ENCODE measurements around the gene ITK. TPM values are rescaled to one million over a fixed set of nuclear protein-coding genes. Genes with fewer than 3 reads are reported as not detected.

Gene ITK
- total and polyA plus RNA-seq, 2 experiments from 2014 or later: 0.08 TPM; not detected in 1

DNA sequence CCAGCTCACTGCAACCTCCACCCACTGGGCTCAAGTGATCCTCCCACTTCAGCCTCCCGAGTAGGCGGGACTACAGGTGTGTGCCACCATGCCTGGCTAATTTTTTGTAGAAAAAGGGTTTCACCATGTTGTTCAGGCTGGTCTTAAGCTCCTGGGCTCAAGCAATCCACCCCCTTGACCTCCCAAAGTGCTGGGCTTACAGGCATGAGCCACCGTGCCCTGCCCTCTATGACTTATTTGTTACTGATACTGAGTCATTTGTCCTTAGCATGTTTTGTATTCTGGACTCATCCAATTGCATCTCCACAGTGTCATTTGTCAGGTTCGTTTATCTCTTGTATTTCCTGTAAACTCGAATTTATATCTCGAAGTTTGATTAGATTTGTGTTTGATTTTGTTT lies 2.7 kb upstream of the ITK start:
- Histone ChIP-seq H3K4me1 (ENCODE audit: insufficient read depth) (no peaks in the 10 kb centered on the region), H2AFZ (no peak overlapping the region), H3K36me3 (ENCODE audit: insufficient read depth) (no peaks in the 10 kb centered on the region), H3K27me3 (ENCODE audit: insufficient read depth) (no peaks in the 10 kb centered on the region), H3K4me2 (no peak overlapping the region), H3K27ac (ENCODE audit: low read depth) (no peak overlapping the region), H3K4me3 (no peak overlapping the region), H4K20me1 (replicated peaks; ENCODE audit: insufficient read depth) (no peaks in the 10 kb centered on the region), H3K9me2 (ENCODE audit: insufficient read depth) (peaks cover 12% of the 10 kb centered on the region), H3F3A (replicated peaks; ENCODE audit: low read depth) (no peaks in the 10 kb centered on the region), H3K79me2 (replicated peaks; ENCODE audit: insufficient read depth) (no peaks in the 10 kb centered on the region)
- H3K36me3 Mint-ChIP-seq (ENCODE audit: low read depth): no peaks in the 10 kb centered on the region
- H3K9me3 Mint-ChIP-seq: no peaks in the 10 kb centered on the region; the same call in 2 of the 3 replicates
- 0 out of 3 replicates have a peak, but pooled peaks cover under 1% of the 10 kb centered on the region for H3K4me1 Mint-ChIP-seq
- no peak overlapping the region for H3K27ac Mint-ChIP-seq
- no peak overlapping the region for H3K4me3 Mint-ChIP-seq
- no peak for ATAC-seq
- TF ChIP-seq, protein P1, sequence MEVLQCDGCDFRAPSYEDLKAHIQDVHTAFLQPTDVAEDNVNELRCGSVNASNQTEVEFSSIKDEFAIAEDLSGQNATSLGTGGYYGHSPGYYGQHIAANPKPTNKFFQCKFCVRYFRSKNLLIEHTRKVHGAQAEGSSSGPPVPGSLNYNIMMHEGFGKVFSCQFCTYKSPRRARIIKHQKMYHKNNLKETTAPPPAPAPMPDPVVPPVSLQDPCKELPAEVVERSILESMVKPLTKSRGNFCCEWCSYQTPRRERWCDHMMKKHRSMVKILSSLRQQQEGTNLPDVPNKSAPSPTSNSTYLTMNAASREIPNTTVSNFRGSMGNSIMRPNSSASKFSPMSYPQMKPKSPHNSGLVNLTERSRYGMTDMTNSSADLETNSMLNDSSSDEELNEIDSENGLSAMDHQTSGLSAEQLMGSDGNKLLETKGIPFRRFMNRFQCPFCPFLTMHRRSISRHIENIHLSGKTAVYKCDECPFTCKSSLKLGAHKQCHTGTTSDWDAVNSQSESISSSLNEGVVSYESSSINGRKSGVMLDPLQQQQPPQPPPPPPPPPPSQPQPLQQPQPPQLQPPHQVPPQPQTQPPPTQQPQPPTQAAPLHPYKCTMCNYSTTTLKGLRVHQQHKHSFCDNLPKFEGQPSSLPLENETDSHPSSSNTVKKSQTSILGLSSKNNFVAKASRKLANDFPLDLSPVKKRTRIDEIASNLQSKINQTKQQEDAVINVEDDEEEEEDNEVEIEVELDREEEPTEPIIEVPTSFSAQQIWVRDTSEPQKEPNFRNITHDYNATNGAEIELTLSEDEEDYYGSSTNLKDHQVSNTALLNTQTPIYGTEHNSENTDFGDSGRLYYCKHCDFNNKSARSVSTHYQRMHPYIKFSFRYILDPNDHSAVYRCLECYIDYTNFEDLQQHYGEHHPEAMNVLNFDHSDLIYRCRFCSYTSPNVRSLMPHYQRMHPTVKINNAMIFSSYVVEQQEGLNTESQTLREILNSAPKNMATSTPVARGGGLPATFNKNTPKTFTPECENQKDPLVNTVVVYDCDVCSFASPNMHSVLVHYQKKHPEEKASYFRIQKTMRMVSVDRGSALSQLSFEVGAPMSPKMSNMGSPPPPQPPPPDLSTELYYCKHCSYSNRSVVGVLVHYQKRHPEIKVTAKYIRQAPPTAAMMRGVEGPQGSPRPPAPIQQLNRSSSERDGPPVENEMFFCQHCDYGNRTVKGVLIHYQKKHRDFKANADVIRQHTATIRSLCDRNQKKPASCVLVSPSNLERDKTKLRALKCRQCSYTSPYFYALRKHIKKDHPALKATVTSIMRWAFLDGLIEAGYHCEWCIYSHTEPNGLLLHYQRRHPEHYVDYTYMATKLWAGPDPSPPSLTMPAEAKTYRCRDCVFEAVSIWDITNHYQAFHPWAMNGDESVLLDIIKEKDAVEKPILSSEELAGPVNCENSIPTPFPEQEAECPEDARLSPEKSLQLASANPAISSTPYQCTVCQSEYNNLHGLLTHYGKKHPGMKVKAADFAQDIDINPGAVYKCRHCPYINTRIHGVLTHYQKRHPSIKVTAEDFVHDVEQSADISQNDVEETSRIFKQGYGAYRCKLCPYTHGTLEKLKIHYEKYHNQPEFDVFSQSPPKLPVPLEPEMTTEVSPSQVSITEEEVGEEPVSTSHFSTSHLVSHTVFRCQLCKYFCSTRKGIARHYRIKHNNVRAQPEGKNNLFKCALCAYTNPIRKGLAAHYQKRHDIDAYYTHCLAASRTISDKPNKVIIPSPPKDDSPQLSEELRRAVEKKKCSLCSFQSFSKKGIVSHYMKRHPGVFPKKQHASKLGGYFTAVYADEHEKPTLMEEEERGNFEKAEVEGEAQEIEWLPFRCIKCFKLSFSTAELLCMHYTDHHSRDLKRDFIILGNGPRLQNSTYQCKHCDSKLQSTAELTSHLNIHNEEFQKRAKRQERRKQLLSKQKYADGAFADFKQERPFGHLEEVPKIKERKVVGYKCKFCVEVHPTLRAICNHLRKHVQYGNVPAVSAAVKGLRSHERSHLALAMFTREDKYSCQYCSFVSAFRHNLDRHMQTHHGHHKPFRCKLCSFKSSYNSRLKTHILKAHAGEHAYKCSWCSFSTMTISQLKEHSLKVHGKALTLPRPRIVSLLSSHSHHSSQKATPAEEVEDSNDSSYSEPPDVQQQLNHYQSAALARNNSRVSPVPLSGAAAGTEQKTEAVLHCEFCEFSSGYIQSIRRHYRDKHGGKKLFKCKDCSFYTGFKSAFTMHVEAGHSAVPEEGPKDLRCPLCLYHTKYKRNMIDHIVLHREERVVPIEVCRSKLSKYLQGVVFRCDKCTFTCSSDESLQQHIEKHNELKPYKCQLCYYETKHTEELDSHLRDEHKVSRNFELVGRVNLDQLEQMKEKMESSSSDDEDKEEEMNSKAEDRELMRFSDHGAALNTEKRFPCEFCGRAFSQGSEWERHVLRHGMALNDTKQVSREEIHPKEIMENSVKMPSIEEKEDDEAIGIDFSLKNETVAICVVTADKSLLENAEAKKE (CRISPR knock-in tag; IDR thresholded peaks at IDR 0.05): no peak
- no peak for TF ChIP-seq JUNB (IDR thresholded peaks at IDR 0.05; ENCODE audit: unreplicated experiment)
- TF ChIP-seq CREB1 (CRISPR knock-in tag; IDR thresholded peaks at IDR 0.05; ENCODE audit: low read depth): no peak
- TF ChIP-seq ZNF114 (CRISPR knock-in tag; IDR thresholded peaks at IDR 0.05): no peak
- TF ChIP-seq, protein P2, sequence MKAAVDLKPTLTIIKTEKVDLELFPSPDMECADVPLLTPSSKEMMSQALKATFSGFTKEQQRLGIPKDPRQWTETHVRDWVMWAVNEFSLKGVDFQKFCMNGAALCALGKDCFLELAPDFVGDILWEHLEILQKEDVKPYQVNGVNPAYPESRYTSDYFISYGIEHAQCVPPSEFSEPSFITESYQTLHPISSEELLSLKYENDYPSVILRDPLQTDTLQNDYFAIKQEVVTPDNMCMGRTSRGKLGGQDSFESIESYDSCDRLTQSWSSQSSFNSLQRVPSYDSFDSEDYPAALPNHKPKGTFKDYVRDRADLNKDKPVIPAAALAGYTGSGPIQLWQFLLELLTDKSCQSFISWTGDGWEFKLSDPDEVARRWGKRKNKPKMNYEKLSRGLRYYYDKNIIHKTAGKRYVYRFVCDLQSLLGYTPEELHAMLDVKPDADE (IDR thresholded peaks at IDR 0.05): no peak
- no peak for TF ChIP-seq POLR2AphosphoS5 (IDR thresholded peaks at IDR 0.05; ENCODE audit: low read depth)
- H3K27me3 Mint-ChIP-seq (ENCODE audit: insufficient read depth, low read depth, poor library complexity): no peaks in the 10 kb centered on the region
- DNase-seq (ENCODE audit: low spot score): no peak
